Measurements from ENCODE around the gene PIK3IP1.
"Not testable (repeated sequence)": the region's sequence is repeated elsewhere in the genome, so short reads cannot be mapped to it uniquely, and the experiment has no call there.

Gene PIK3IP1

GRCh38 chr22:31248965-31249958, 43.0 kb downstream of the PIK3IP1 start:
- DNase-seq (ENCODE audit: low read depth in 2 of 2): no peak

GRCh38 chr22:31248138-31248745, 44.0 kb downstream of the PIK3IP1 start:
- DNase-seq (ENCODE audit: low read depth in 2 of 2): peak; percentile 64 to 68

- no peak for DNase-seq (ENCODE audit: low read depth in 2 of 2)
Measured at GRCh38 chr22:31247726-31248125, 44.6 kb downstream of the PIK3IP1 start.

GRCh38 chr22:31246687-31247086, 45.6 kb downstream of the PIK3IP1 start:
- DNase-seq (ENCODE audit: low read depth in 2 of 2): no peak

- DNase-seq (ENCODE audit: low read depth in 2 of 2): not testable (repeated sequence)
Measured at GRCh38 chr22:31245998-31246397, 46.3 kb downstream of the PIK3IP1 start.

GRCh38 chr22:31244943-31245451, 47.3 kb downstream of the PIK3IP1 start:
- DNase-seq (ENCODE audit: low read depth in 2 of 2): no peak

GRCh38 chr22:31244046-31244942, 48.0 kb downstream of the PIK3IP1 start:
- peak; percentile 55 to 63 for DNase-seq (ENCODE audit: low read depth in 2 of 2)

- peak in 1 of 2 experiments; percentile 6 for DNase-seq (ENCODE audit: low read depth in 2 of 2)
Measured at GRCh38 chr22:31243339-31244045, 48.8 kb downstream of the PIK3IP1 start.

GRCh38 chr22:31241936-31242335, 50.4 kb downstream of the PIK3IP1 start:
- peak in 1 of 2 experiments; percentile 21 for DNase-seq (ENCODE audit: low read depth in 2 of 2)

GRCh38 chr22:31241200-31241599, 51.1 kb downstream of the PIK3IP1 start:
- no peak for DNase-seq (ENCODE audit: low read depth in 2 of 2)

- no peak for DNase-seq (ENCODE audit: low read depth in 2 of 2)
Measured at GRCh38 chr22:31239771-31240370, 52.4 kb downstream of the PIK3IP1 start.

GRCh38 chr22:31238057-31238456, 54.2 kb downstream of the PIK3IP1 start:
- DNase-seq (ENCODE audit: low read depth in 2 of 2): no peak

- DNase-seq (ENCODE audit: low read depth in 2 of 2): not testable (repeated sequence)
Measured at GRCh38 chr22:31236044-31236443, 56.2 kb downstream of the PIK3IP1 start.

GRCh38 chr22:31235081-31235480, 57.2 kb downstream of the PIK3IP1 start:
- DNase-seq (ENCODE audit: low read depth in 2 of 2): no peak

GRCh38 chr22:31233001-31233400, 59.3 kb downstream of the PIK3IP1 start:
- DNase-seq (ENCODE audit: low read depth in 2 of 2): no peak
